KOPT-K1 (cell line): ENCODE measurements around the gene AGO1.
"Not testable (repeated sequence)": the region's sequence is repeated elsewhere in the genome, so short reads cannot be mapped to it uniquely, and the experiment has no call there.

ENCODE experiments used
- H3K27ac ChIP-seq: fragments of 200-600 bp; sonication (generic); 2 replicates; pipeline ENCODE4 v1.5.1; 2016; ENCODE audit warnings: antibody characterized with exemption, mild to moderate bottlenecking, low read depth, low read length; ENCODE audit not compliant: poor library complexity, severe bottlenecking
- H3K36me3 ChIP-seq: fragments of 200-600 bp; sonication (generic); 2 replicates; pipeline ENCODE4 v1.5.1; 2017; ENCODE audit warnings: antibody characterized with exemption, mild to moderate bottlenecking, low read length, moderate library complexity; ENCODE audit not compliant: insufficient read depth
- H3K9me3 ChIP-seq: fragments of 200-600 bp; sonication (generic); 2 replicates; pipeline ENCODE4 v1.5.1; 2017; ENCODE audit warnings: antibody characterized with exemption, low read length, mild to moderate bottlenecking; ENCODE audit not compliant: insufficient read depth, poor library complexity, severe bottlenecking

AGO1 gene

DNA sequence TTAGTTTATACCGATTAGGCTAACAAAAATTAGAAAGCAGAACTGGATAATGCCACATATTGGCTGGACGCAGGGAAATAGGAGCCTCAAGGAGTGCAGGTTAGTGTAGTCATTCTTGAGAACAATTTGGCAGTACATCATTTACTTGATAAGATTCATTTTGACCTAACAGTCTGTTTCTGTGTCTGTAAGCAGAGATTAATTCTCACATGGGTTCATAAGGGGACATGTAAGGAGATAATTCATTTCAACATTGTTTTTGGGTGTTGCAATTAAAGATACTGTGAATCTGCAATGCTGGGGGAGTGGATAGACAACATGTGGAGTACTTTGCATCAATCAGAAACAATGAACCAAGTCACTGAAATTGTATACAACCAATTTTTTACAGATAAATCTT, 79.9 kb downstream of the AGO1 start:
- H3K27ac ChIP-seq: no peak overlapping the region
- H3K9me3 ChIP-seq: no peaks in the 10 kb centered on the region
- peaks cover 7% of the 10 kb centered on the region for H3K36me3 ChIP-seq

DNA sequence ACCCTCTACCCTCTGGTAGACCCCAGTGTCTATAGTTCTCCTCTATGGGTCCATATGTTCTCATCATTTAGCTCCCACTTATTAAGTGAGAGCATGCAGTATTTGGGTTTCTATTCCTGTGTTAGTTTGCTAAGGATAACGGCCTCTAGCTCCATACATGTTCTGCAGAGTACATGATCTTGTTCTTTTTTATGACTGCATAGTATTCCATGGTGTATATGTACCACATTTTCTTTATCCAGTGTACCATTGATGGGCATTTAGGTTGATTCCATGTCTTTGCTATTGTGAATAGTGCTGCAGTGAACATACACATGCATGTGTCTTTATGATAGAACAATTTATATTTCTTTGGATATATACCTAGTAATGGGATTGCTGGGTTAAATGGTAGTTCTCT, 81.3 kb downstream of the AGO1 start:
- H3K36me3 ChIP-seq: peaks cover 17% of the 10 kb centered on the region
- H3K9me3 ChIP-seq, H3K27ac ChIP-seq: not testable (repeated sequence)

DNA sequence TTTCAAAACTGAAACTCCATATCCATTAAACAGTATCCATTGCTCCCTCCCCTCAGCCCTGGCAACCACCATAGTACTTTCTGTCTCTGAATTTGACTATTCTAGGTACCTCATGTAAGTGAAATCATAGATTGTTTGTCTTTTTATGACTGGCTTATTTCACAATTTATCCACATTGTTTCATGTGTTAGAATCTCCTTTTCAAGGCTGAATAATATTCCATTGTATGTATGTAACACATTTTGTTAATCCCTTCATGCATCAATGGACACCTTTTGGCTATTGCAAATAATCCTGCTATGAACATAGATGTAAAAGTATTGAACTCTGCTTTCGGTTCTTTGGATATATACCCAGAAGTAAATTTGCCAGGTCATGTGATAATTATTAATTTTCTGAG, 85.4 kb downstream of the AGO1 start:
- Histone ChIP-seq H3K36me3 (peaks cover 37% of the 10 kb centered on the region), H3K27ac (no peak overlapping the region), H3K9me3 (no peaks in the 10 kb centered on the region)

DNA sequence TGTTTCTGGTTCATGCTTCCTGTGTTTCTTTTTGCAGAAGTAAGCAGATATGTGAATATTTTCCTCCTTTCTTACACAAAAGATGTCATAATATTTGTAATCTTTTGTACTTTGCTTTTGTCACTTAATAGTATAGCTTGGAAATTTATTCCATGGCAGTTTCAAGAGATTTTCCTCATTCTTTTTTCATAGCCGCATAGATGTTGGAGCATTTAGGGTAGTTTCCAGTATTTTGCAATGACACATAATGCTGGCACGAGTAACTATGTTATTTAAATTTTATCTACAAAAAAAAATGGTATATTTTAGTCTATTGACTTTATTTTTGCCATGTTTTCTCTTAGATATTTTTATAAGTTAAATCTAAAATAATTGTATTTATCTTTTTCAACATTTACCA, 88.6 kb downstream of the AGO1 start:
- no peaks in the 10 kb centered on the region for H3K9me3 ChIP-seq
- no peak overlapping the region for H3K27ac ChIP-seq
- peaks cover 65% of the 10 kb centered on the region for H3K36me3 ChIP-seq

DNA sequence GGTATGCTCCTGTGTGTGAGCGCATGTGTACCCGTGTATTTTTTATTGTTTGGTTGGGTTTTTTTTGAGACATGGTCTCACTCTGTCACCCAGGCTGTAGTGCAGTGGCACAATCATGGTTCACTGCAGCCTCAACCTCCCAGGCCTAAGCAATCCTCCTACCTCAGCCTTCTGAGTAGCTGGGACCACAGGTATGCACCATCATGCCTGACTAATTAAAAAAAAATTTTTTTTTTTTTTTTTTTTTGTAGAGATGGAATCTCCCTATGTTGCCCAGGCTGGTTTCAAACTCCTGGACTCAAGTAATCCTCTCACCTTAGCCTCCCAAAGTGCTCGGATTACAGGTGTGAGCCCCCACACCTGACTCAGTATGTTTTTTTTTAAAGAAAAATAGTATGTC, 89.6 kb downstream of the AGO1 start:
- peaks cover 66% of the 10 kb centered on the region for H3K36me3 ChIP-seq
- H3K9me3 ChIP-seq, H3K27ac ChIP-seq: not testable (repeated sequence)

DNA sequence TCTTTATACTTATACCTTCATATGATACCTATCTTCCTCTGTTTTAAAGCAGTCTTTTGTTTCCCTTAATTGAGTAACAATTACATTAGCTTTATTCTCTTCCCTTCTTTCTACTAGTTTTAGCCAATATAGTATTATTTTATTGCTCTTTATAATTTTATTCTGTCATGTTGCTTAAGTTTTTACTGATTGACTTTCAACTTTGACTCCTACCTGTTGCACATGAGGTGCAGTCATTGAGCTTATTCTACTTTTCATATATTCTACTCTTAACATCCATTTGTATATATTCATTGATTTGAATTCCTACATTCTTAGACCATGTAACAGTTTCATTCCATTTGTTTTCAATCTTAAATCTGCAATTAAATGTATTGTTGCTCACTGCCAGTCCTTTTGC, 97.1 kb downstream of the AGO1 start:
- Histone ChIP-seq H3K27ac (no peak overlapping the region), H3K9me3 (no peaks in the 10 kb centered on the region), H3K36me3 (peaks cover 65% of the 10 kb centered on the region)
